Activated CD8-positive, alpha-beta memory T cell treated with anti-CD3 and anti-CD28 coated beads for 24 hours (primary cell): Measurements from ENCODE around the gene SMIM44.
A peak's percentile ranks its signal among the peaks of the same experiment; 100 is the strongest.

Source experiments
- DNase-seq: peaks from one replicate; pipeline ENCODE4 v3.0.0-alpha.2; 2020

Gene SMIM44

GRCh38 chr19:3433805-3434540, 49.3 kb downstream of the SMIM44 start:
- peak; percentile 58 for DNase-seq

DNA sequence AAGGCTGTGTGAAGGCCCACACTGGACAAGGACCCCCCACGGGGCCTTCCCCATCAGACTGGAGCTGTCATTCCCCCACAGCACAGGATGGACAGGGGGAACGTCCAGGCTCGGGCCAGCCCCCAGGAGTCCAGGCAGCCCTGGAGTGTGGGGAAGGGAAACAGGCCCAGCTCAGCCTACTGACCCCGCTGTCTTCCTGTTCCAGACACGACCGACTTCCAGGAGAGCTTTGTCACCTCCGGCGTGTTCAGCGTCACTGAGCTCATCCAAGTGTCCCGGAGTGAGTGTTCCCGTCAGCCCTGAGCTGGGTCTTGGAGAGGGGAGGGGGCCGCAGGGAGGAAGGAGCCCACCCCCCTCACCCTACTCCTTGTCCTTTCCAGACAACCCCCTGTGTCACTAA, 49.9 kb downstream of the SMIM44 start:
- no peak for DNase-seq
